Measurements from ENCODE around the gene COL4A3.

The COL4A3 gene

DNA sequence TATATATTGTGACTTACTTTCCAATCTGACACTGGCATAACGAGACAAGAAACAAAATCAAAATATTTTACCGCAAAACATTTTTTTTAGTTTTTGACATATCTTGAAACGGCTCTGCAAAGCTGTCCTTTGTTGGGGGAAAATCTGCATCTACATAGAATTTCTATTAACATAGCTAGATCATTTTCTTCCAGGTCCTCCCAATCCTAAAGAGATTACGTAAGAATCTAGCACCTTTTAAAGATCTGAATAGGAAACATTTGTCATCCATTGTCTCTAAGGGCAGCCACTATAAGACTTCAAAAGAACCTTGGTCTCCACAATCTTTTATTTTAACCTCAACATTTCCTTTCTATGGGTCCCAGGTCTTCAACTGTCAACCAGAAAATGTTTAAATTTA is 159.4 kb downstream of the COL4A3 start:
- TF ChIP-seq, protein P1, sequence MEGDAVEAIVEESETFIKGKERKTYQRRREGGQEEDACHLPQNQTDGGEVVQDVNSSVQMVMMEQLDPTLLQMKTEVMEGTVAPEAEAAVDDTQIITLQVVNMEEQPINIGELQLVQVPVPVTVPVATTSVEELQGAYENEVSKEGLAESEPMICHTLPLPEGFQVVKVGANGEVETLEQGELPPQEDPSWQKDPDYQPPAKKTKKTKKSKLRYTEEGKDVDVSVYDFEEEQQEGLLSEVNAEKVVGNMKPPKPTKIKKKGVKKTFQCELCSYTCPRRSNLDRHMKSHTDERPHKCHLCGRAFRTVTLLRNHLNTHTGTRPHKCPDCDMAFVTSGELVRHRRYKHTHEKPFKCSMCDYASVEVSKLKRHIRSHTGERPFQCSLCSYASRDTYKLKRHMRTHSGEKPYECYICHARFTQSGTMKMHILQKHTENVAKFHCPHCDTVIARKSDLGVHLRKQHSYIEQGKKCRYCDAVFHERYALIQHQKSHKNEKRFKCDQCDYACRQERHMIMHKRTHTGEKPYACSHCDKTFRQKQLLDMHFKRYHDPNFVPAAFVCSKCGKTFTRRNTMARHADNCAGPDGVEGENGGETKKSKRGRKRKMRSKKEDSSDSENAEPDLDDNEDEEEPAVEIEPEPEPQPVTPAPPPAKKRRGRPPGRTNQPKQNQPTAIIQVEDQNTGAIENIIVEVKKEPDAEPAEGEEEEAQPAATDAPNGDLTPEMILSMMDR (IDR thresholded peaks at IDR 0.05; ENCODE audit: insufficient read depth, low read length, poor library complexity, severe bottlenecking), result no peak
- Histone ChIP-seq H3K4me3 (replicated peaks; ENCODE audit: low read depth, low read length) (no peak overlapping the region), H3K27me3 (replicated peaks; ENCODE audit: control insufficient read depth, insufficient read depth, low read length) (no peaks in the 10 kb centered on the region), H3K36me3 (ENCODE audit: control insufficient read depth, insufficient read depth, low read length) (no peaks in the 10 kb centered on the region; the same call in 1 of the 2 replicates)
- no peak for DNase-seq (ENCODE audit: extremely low read depth, insufficient read length)

- H3K27me3 ChIP-seq (replicated peaks; ENCODE audit: control insufficient read depth, insufficient read depth, low read length), result no peaks in the 10 kb centered on the region
- peak overlapping the region; percentile 90 for H3K4me3 ChIP-seq (replicated peaks; ENCODE audit: low read depth, low read length)
- TF ChIP-seq, protein P1 (IDR thresholded peaks at IDR 0.05; ENCODE audit: insufficient read depth, low read length, poor library complexity, severe bottlenecking), result no peak
- DNase-seq (ENCODE audit: extremely low read depth, insufficient read length), result no peak
- H3K36me3 ChIP-seq (ENCODE audit: control insufficient read depth, insufficient read depth, low read length), result no peaks in the 10 kb centered on the region; the same call in 1 of the 2 replicates
Observed at GRCh38 chr2:227324642-227324994, 160.2 kb downstream of the COL4A3 start.

DNA sequence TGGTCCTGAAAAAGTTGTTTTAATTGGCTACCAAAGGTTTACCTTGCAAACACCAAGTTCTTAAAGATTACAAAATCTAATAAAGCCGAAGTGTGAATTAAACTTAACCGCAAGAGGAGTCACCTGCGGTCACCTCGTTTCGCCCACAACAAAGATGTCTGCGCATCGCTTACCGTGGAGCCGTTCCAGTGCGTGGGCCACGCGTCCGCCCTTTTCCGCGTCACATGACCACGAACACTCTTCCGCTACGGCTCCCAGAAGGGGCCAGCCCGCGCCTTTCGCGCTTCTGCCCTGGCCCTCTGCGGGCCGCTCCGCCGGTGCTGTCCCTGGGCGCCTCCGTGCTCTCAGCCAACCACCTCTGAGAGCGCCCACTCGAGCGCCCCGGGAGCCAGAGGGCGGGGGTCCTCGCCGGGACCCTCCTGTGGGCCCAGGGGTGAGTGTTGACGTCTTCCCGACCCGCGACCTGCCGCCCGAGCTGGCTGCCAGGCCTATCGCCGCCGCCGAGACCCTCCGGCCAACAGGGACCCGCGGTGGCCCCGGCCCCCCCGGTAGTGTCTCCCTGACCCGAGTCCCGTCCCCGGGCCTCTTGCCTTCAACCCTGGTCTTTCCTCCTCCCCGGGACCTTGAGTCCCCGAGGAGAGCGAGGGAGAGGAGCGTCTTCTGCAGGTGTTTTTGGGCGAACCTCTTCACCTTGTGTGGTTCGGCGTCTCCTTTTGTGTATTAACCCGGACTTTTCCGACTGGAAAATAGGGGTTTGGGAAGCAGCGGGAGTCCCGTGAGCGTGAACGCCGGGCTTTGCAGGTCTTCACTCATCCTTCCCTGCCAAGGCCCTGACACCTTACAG is 160.8 kb downstream of the COL4A3 start, which contains the start of gene MFF:
Gene MFF (plus strand): TSS at position 257 of the 844 bp plus-strand sequence. CDS start 5,415 bp downstream, outside the sequence.
- Histone ChIP-seq H3K4me3 (replicated peaks; ENCODE audit: low read depth, low read length) (peak within 1 kb of the TSS; percentile 90), H3K27me3 (replicated peaks; ENCODE audit: control insufficient read depth, insufficient read depth, low read length) (no peaks in the 10 kb centered on the region), H3K36me3 (ENCODE audit: control insufficient read depth, insufficient read depth, low read length) (no peaks in the 10 kb centered on the region; the same call in 1 of the 2 replicates)
- DNase-seq (ENCODE audit: extremely low read depth, insufficient read length), result peak; percentile 91
- TF ChIP-seq, protein P1 (IDR thresholded peaks at IDR 0.05; ENCODE audit: insufficient read depth, low read length, poor library complexity, severe bottlenecking), result peak; percentile 49

- peaks cover 2% of the 10 kb centered on the region; the same call in 1 of the 2 replicates for H3K36me3 ChIP-seq (ENCODE audit: control insufficient read depth, insufficient read depth, low read length)
- TF ChIP-seq, protein P1 (IDR thresholded peaks at IDR 0.05; ENCODE audit: insufficient read depth, low read length, poor library complexity, severe bottlenecking), result no peak
- peak overlapping the region; percentile 90 for H3K4me3 ChIP-seq (replicated peaks; ENCODE audit: low read depth, low read length)
- DNase-seq (ENCODE audit: extremely low read depth, insufficient read length), result peak; percentile 69
- no peaks in the 10 kb centered on the region for H3K27me3 ChIP-seq (replicated peaks; ENCODE audit: control insufficient read depth, insufficient read depth, low read length)
Observed at GRCh38 chr2:227325839-227326195, 161.4 kb downstream of the COL4A3 start.

DNA sequence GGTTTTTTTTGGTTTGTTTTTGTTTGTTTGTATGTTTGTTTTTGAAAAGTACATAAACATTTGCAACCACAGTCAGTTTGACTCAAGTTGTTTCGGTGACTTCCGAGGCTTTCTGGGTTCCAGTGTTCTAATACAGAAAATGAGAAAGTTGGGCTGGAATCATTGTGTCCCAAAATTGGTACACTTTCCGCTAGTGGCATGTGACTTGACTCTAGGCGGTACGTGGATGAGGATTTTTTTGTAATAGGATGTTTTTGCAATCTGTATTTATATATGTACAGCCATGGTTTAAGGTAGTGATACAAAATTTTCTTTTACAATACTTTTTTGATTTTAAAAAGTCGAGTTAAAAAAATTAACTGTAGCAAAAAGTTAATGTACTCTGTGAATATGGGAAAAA is 162.4 kb downstream of the COL4A3 start:
- no peak for DNase-seq (ENCODE audit: extremely low read depth, insufficient read length)
- peaks cover 2% of the 10 kb centered on the region; the same call in 1 of the 2 replicates for H3K36me3 ChIP-seq (ENCODE audit: control insufficient read depth, insufficient read depth, low read length)
- TF ChIP-seq, protein P1 (IDR thresholded peaks at IDR 0.05; ENCODE audit: insufficient read depth, low read length, poor library complexity, severe bottlenecking), result no peak
- H3K4me3 ChIP-seq (replicated peaks; ENCODE audit: low read depth, low read length), result peak overlapping the region; percentile 90
- H3K27me3 ChIP-seq (replicated peaks; ENCODE audit: control insufficient read depth, insufficient read depth, low read length), result no peaks in the 10 kb centered on the region
